Gastrocnemius medialis (tissue), 4 donors: Measurements from ENCODE around the gene SERF1B. TPM values are rescaled to one million over a fixed set of nuclear protein-coding genes. Genes with fewer than 3 reads are reported as not detected.
"Not testable (repeated sequence)": the region's sequence is repeated elsewhere in the genome, so short reads cannot be mapped to it uniquely, and the experiment has no call there.

Experiments used
- ATAC-seq, 2 donors: fragments of 150-250 bp; one replicate each; pipeline ENCODE4 v1.9.1; 2016
- DNase-seq, 2 donors: peaks; one replicate each; pipeline ENCODE4 v3.0.0-alpha.2; 2019
- H3K27ac ChIP-seq, 4 donors: fragments of 200-600 bp; sonication (generic); 1 replicate in 1 of 4; 2 replicates in 3 of 4; pipeline ENCODE4 v1.5.1; 2016 to 2018; ENCODE audit warnings: mild to moderate bottlenecking in 2 of 4, moderate library complexity in 1 of 4
- H3K27me3 ChIP-seq, 3 donors: fragments of 200-600 bp; sonication (generic) in 2 of 3; 1 replicate in 1 of 3; 2 replicates in 2 of 3; pipeline versions ENCODE4 v1.5.1 to v1.6.0; 2016 to 2019; ENCODE audit warnings: mild to moderate bottlenecking in 1 of 3, moderate library complexity in 1 of 3
- H3K36me3 ChIP-seq, 2 donors: fragments of 200-600 bp; sonication (generic) in 1 of 2; one replicate each; pipeline ENCODE4 v1.5.1; 2017 to 2018
- H3K4me1 ChIP-seq, 2 donors: fragments of 200-600 bp; sonication (generic) in 1 of 2; one replicate each; pipeline ENCODE4 v1.5.1; 2016 to 2017; ENCODE audit warnings: mild to moderate bottlenecking in 2 of 2
- H3K4me3 ChIP-seq, 4 donors: fragments of 200-600 bp; sonication (generic) in 3 of 4; 1 replicate in 1 of 4; 2 replicates in 3 of 4; pipeline ENCODE4 v1.5.1; 2016 to 2019; ENCODE audit warnings: mild to moderate bottlenecking in 2 of 4
- H3K9me3 ChIP-seq, 3 donors: fragments of 200-600 bp; sonication (generic) in 2 of 3; 1 replicate in 1 of 3; 2 replicates in 2 of 3; pipeline ENCODE4 v1.5.1; 2016 to 2019
- in situ Hi-C, 4 donors: fragments of 200-750 bp; cut with MboI; loops; one replicate each; pipeline versions ENCODE4 v1.15.0 to v1.8.0; 2017; ENCODE audit warnings: low sequenced_read_pairs in 4 of 4
- intact Hi-C: fragments of 100-400 bp; cut with DNase I; formaldehyde crosslinking; loops from one replicate; pipeline ENCODE4 v1.15.1; 2023; ENCODE audit warnings: low total_unique reads
- total RNA-seq, 4 donors: library from RNA; depleted of rRNA; stranded (reverse); fragments of >200 nt; gene quantifications; one replicate each; pipeline versions ENCODE4 v1.1.0 to v1.2.3, GENCODE V29; 2016

The SERF1B gene
- total RNA-seq, 4 donors from 2014 or later: 34.7 to 53.8 (median 38.7) TPM

DNA sequence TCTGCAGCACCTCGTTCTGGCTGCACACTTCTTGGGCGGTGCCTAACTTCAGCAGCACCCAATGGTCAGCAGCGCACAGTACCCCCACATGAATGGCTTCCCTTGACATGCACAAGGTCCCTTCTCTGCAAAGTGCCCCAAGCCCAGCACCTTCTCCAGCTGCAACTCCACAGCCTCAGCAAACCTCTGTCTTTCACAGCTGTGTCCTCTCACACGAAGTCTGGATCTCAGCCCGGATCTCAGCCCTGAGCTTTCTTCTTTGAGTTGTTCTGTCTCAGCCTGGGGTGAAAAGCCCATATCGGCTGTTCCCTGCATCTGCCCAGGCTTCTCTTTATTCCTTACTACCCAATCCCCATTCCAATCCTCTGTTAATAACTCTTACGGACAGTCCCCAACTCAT, 66.7 kb downstream of the SERF1B start:
- H3K9me3 ChIP-seq, ATAC-seq, DNase-seq, H3K27me3 ChIP-seq, H3K36me3 ChIP-seq, intact Hi-C loops, H3K27ac ChIP-seq, in situ Hi-C loops, H3K4me3 ChIP-seq, H3K4me1 ChIP-seq: not testable (repeated sequence)

Other genes with a start within 250 kb of the SERF1B start
- gene SMN2, start 24.4 kb downstream of the SERF1B start, total RNA-seq: 10 to 100 TPM; 10.6 to 37.5 (median 30.4) TPM